ENCODE measurements around the gene SEL1L.

The SEL1L gene

GRCh38 chr14:81454572-81455218 lies 79.0 kb downstream of the SEL1L start:
- H3K9ac ChIP-seq (ENCODE audit: low read length), result no peak overlapping the region
- no peaks in the 10 kb centered on the region for H3K4me1 ChIP-seq (ENCODE audit: insufficient read depth, low read length)
- no peaks in the 10 kb centered on the region for H3K36me3 ChIP-seq (ENCODE audit: insufficient read depth, low read length)
- no peak overlapping the region for H3K4me3 ChIP-seq (ENCODE audit: low read depth in 1 of 2, low read length in 2 of 2)
- H3K27me3 ChIP-seq (ENCODE audit: control insufficient read depth in 1 of 2, insufficient read depth in 2 of 2, low read length in 2 of 2), result no peaks in the 10 kb centered on the region
- H3K9me3 ChIP-seq (ENCODE audit: low read length), result no peaks in the 10 kb centered on the region
- no peak overlapping the region for H3K27ac ChIP-seq (ENCODE audit: low read depth, low read length)

GRCh38 chr14:81453166-81453766 lies 80.4 kb downstream of the SEL1L start:
- Histone ChIP-seq H3K4me3 (ENCODE audit: low read depth in 1 of 2, low read length in 2 of 2) (no peak overlapping the region), H3K9ac (ENCODE audit: low read length) (no peak overlapping the region), H3K9me3 (ENCODE audit: low read length) (no peaks in the 10 kb centered on the region), H3K27ac (ENCODE audit: low read depth, low read length) (no peak overlapping the region), H3K36me3 (ENCODE audit: insufficient read depth, low read length) (no peaks in the 10 kb centered on the region), H3K27me3 (ENCODE audit: control insufficient read depth in 1 of 2, insufficient read depth in 2 of 2, low read length in 2 of 2) (no peaks in the 10 kb centered on the region), H3K4me1 (ENCODE audit: insufficient read depth, low read length) (no peaks in the 10 kb centered on the region)

GRCh38 chr14:81452341-81453133 lies 81.1 kb downstream of the SEL1L start:
- Histone ChIP-seq H3K4me3 (ENCODE audit: low read depth in 1 of 2, low read length in 2 of 2) (no peak overlapping the region), H3K27ac (ENCODE audit: low read depth, low read length) (no peak overlapping the region), H3K27me3 (ENCODE audit: control insufficient read depth in 1 of 2, insufficient read depth in 2 of 2, low read length in 2 of 2) (no peaks in the 10 kb centered on the region), H3K9me3 (ENCODE audit: low read length) (no peaks in the 10 kb centered on the region), H3K9ac (ENCODE audit: low read length) (no peak overlapping the region), H3K36me3 (ENCODE audit: insufficient read depth, low read length) (no peaks in the 10 kb centered on the region), H3K4me1 (ENCODE audit: insufficient read depth, low read length) (no peaks in the 10 kb centered on the region)

- no peaks in the 10 kb centered on the region for H3K36me3 ChIP-seq (ENCODE audit: insufficient read depth, low read length)
- H3K9me3 ChIP-seq (ENCODE audit: low read length), result no peaks in the 10 kb centered on the region
- H3K27me3 ChIP-seq (ENCODE audit: control insufficient read depth in 1 of 2, insufficient read depth in 2 of 2, low read length in 2 of 2), result no peaks in the 10 kb centered on the region
- H3K27ac ChIP-seq (ENCODE audit: low read depth, low read length), result no peak overlapping the region
- H3K9ac ChIP-seq (ENCODE audit: low read length), result no peak overlapping the region
- no peak overlapping the region for H3K4me3 ChIP-seq (ENCODE audit: low read depth in 1 of 2, low read length in 2 of 2)
- no peaks in the 10 kb centered on the region for H3K4me1 ChIP-seq (ENCODE audit: insufficient read depth, low read length)
These were observed 82.7 kb downstream of the SEL1L start for GRCh38 chr14:81450976-81451375.

- H3K27me3 ChIP-seq (ENCODE audit: control insufficient read depth in 1 of 2, insufficient read depth in 2 of 2, low read length in 2 of 2), result no peaks in the 10 kb centered on the region
- H3K36me3 ChIP-seq (ENCODE audit: insufficient read depth, low read length), result no peaks in the 10 kb centered on the region
- H3K4me3 ChIP-seq (ENCODE audit: low read depth in 1 of 2, low read length in 2 of 2), result no peak overlapping the region
- H3K4me1 ChIP-seq (ENCODE audit: insufficient read depth, low read length), result no peaks in the 10 kb centered on the region
- no peaks in the 10 kb centered on the region for H3K9me3 ChIP-seq (ENCODE audit: low read length)
- H3K9ac ChIP-seq (ENCODE audit: low read length), result no peak overlapping the region
- H3K27ac ChIP-seq (ENCODE audit: low read depth, low read length), result no peak overlapping the region
These were observed 83.5 kb downstream of the SEL1L start for GRCh38 chr14:81450100-81450531.

GRCh38 chr14:81449576-81449975 lies 84.1 kb downstream of the SEL1L start:
- H3K4me1 ChIP-seq (ENCODE audit: insufficient read depth, low read length), result no peaks in the 10 kb centered on the region
- H3K27me3 ChIP-seq (ENCODE audit: control insufficient read depth in 1 of 2, insufficient read depth in 2 of 2, low read length in 2 of 2), result no peaks in the 10 kb centered on the region
- no peak overlapping the region for H3K27ac ChIP-seq (ENCODE audit: low read depth, low read length)
- H3K9me3 ChIP-seq (ENCODE audit: low read length), result no peaks in the 10 kb centered on the region
- no peaks in the 10 kb centered on the region for H3K36me3 ChIP-seq (ENCODE audit: insufficient read depth, low read length)
- H3K9ac ChIP-seq (ENCODE audit: low read length), result no peak overlapping the region
- H3K4me3 ChIP-seq (ENCODE audit: low read depth in 1 of 2, low read length in 2 of 2), result no peak overlapping the region

GRCh38 chr14:81449114-81449513 lies 84.5 kb downstream of the SEL1L start:
- no peak overlapping the region for H3K4me3 ChIP-seq (ENCODE audit: low read depth in 1 of 2, low read length in 2 of 2)
- H3K27ac ChIP-seq (ENCODE audit: low read depth, low read length), result no peak overlapping the region
- H3K4me1 ChIP-seq (ENCODE audit: insufficient read depth, low read length), result no peaks in the 10 kb centered on the region
- no peaks in the 10 kb centered on the region for H3K27me3 ChIP-seq (ENCODE audit: control insufficient read depth in 1 of 2, insufficient read depth in 2 of 2, low read length in 2 of 2)
- no peaks in the 10 kb centered on the region for H3K9me3 ChIP-seq (ENCODE audit: low read length)
- H3K36me3 ChIP-seq (ENCODE audit: insufficient read depth, low read length), result no peaks in the 10 kb centered on the region
- H3K9ac ChIP-seq (ENCODE audit: low read length), result no peak overlapping the region

- Histone ChIP-seq H3K27ac (ENCODE audit: low read depth, low read length) (no peak overlapping the region), H3K36me3 (ENCODE audit: insufficient read depth, low read length) (no peaks in the 10 kb centered on the region), H3K27me3 (ENCODE audit: control insufficient read depth in 1 of 2, insufficient read depth in 2 of 2, low read length in 2 of 2) (no peaks in the 10 kb centered on the region), H3K9me3 (ENCODE audit: low read length) (no peaks in the 10 kb centered on the region), H3K9ac (ENCODE audit: low read length) (no peak overlapping the region), H3K4me1 (ENCODE audit: insufficient read depth, low read length) (no peaks in the 10 kb centered on the region), H3K4me3 (ENCODE audit: low read depth in 1 of 2, low read length in 2 of 2) (no peak overlapping the region)
These were observed 86.5 kb downstream of the SEL1L start for GRCh38 chr14:81447021-81447764.

- Histone ChIP-seq H3K27me3 (ENCODE audit: control insufficient read depth in 1 of 2, insufficient read depth in 2 of 2, low read length in 2 of 2) (no peaks in the 10 kb centered on the region), H3K9me3 (ENCODE audit: low read length) (no peaks in the 10 kb centered on the region), H3K9ac (ENCODE audit: low read length) (no peak overlapping the region), H3K27ac (ENCODE audit: low read depth, low read length) (no peak overlapping the region), H3K4me1 (ENCODE audit: insufficient read depth, low read length) (no peaks in the 10 kb centered on the region), H3K36me3 (ENCODE audit: insufficient read depth, low read length) (no peaks in the 10 kb centered on the region), H3K4me3 (ENCODE audit: low read depth in 1 of 2, low read length in 2 of 2) (no peak overlapping the region)
These were observed 87.2 kb downstream of the SEL1L start for GRCh38 chr14:81446279-81447007.

- Histone ChIP-seq H3K9ac (ENCODE audit: low read length) (no peak overlapping the region), H3K36me3 (ENCODE audit: insufficient read depth, low read length) (no peaks in the 10 kb centered on the region), H3K27me3 (ENCODE audit: control insufficient read depth in 1 of 2, insufficient read depth in 2 of 2, low read length in 2 of 2) (peaks cover 5 to 10% of the 10 kb centered on the region in 2 donors), H3K4me1 (ENCODE audit: insufficient read depth, low read length) (no peaks in the 10 kb centered on the region), H3K27ac (ENCODE audit: low read depth, low read length) (no peak overlapping the region), H3K4me3 (ENCODE audit: low read depth in 1 of 2, low read length in 2 of 2) (no peak overlapping the region), H3K9me3 (ENCODE audit: low read length) (no peaks in the 10 kb centered on the region)
These were observed 92.0 kb downstream of the SEL1L start for GRCh38 chr14:81441626-81442134.
